Stimulated activated CD8-positive, alpha-beta memory T cell treated with anti-CD3 and anti-CD28 coated beads, Interleukin-4, amount 100 ng/mL, for 24 hours (primary cell): Measurements from ENCODE around the gene ZNF541.

Experiments
- DNase-seq: peaks from one replicate; pipeline ENCODE4 v3.0.0-alpha.2; 2020; ENCODE audit warnings: low read depth

Gene ZNF541

GRCh38 chr19:47542030-47542475 lies 30.9 kb downstream of the ZNF541 start:
- no peak for DNase-seq

- DNase-seq: no peak
Observed at GRCh38 chr19:47541518-47541917, 31.4 kb downstream of the ZNF541 start.

GRCh38 chr19:47540748-47541147 lies 32.2 kb downstream of the ZNF541 start:
- no peak for DNase-seq

GRCh38 chr19:47539747-47540311 lies 33.1 kb downstream of the ZNF541 start:
- DNase-seq: no peak

- DNase-seq: no peak
Observed at GRCh38 chr19:47538812-47539211, 34.1 kb downstream of the ZNF541 start.

- no peak for DNase-seq
Observed at GRCh38 chr19:47537493-47537892, 35.5 kb downstream of the ZNF541 start.

- DNase-seq: no peak
Observed at GRCh38 chr19:47534628-47535027, 38.3 kb downstream of the ZNF541 start.

- DNase-seq: no peak
Observed at GRCh38 chr19:47531640-47532387, 41.1 kb downstream of the ZNF541 start.

- DNase-seq: no peak
Observed at GRCh38 chr19:47529018-47529742, 43.8 kb downstream of the ZNF541 start.

- DNase-seq: no peak
Observed at GRCh38 chr19:47526798-47527197, 46.1 kb downstream of the ZNF541 start.

- no peak for DNase-seq
Observed at GRCh38 chr19:47523473-47523872, 49.5 kb downstream of the ZNF541 start.
